ENCODE results near the gene MAP2K7. TPM values are rescaled to one million over a fixed set of nuclear protein-coding genes. Genes with fewer than 3 reads are reported as not detected.
A peak's percentile ranks its signal among the peaks of the same experiment; 100 is the strongest.

Gene MAP2K7
- total and polyA plus RNA-seq, 2 of the 4 experiments (the other 2 are of a cell fraction) = 4.1 to 15.6 TPM

DNA sequence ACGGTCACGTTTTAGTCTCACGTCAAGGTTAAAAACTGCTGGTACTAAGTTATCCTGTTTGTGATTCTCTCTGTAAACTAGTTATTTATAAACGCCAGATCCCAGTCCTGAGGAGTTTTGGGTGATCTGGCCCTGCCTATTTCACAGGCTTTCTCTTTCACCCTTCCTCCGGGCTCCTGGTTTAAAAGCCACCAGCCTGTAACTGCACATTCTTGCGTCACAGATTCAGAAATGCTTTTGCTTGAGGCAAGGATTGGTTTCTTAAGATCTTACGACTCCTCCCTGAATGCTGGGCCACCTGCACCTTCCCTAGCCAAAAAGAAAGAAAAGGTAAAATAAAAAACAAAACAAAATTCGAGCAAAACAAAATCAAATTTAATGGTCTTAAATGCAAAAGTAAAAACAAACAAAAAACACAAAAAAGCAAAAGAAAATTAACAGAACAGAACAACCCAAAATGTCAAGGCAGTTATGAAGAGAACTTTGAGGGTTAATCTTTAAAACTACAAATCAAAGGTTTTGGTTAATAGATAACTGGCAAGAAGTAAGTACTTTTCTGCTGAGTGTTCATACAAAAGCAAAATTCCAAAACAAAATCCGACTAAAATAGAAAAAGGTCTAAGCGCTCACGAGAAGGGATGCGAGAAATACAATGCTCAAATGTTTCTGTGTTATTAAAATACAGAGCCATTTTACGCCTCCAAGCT is 58.4 kb downstream of the MAP2K7 start:
- BruUV-seq (replicated peaks) = no TSS peak
- no peak for DNase-seq
- Histone ChIP-seq H3K36me3 (ENCODE audit: control insufficient read depth, insufficient read depth, low read length) (peaks cover 53% of the 10 kb centered on the region), H3K14ac (replicated peaks; ENCODE audit: low read depth, low read length) (no peak overlapping the region), H4K91ac (ENCODE audit: insufficient read depth, low read depth, low read length) (no peak overlapping the region), H2BK15ac (ENCODE audit: low read depth, low read length) (no peak overlapping the region), H2BK120ac (ENCODE audit: low read depth, low read length) (no peak overlapping the region), H3K4me2 (ENCODE audit: low read depth, low read length) (no peak overlapping the region), H3K27me3 (ENCODE audit: control insufficient read depth, insufficient read depth, low read length) (no peaks in the 10 kb centered on the region), H3K27ac (ENCODE audit: insufficient read depth, low read length) (no peak overlapping the region), H3K79me1 (ENCODE audit: low read depth in 1 of 2, low read length in 2 of 2) (peaks cover under 1 to 3% of the 10 kb centered on the region in 2 experiments; a peak in 1 of 4 replicates), H2AK5ac (ENCODE audit: low read depth, low read length) (no peak overlapping the region), H2AK9ac (replicated peaks; ENCODE audit: low read depth, low read length, poor library complexity) (no peak overlapping the region), H3K23ac (ENCODE audit: low read depth, low read length) (no peak overlapping the region), H3K9me1 (ENCODE audit: insufficient read depth, low read length) (no peaks in the 10 kb centered on the region), H3K56ac (ENCODE audit: extremely low read depth, insufficient read depth, low read length) (no peak overlapping the region), H3K4me1 (ENCODE audit: control insufficient read depth, insufficient read depth, low read length) (no peaks in the 10 kb centered on the region), H3K18ac (ENCODE audit: low read depth, low read length) (no peak overlapping the region), H3K9ac (ENCODE audit: low read depth, low read length) (no peak overlapping the region), H4K8ac (ENCODE audit: low read depth in 2 of 2, low read length in 2 of 2) (no peak overlapping the region), H4K20me1 (ENCODE audit: insufficient read depth, low read length) (peaks cover 7% of the 10 kb centered on the region; the same call in 1 of the 2 replicates), H2BK5ac (ENCODE audit: low read depth, low read length, poor library complexity, severe bottlenecking) (no peak overlapping the region), H3K4ac (ENCODE audit: low read depth, low read length) (no peak overlapping the region), H3K4me3 (ENCODE audit: insufficient read depth, low read depth, low read length) (no peak overlapping the region), H2AFZ (replicated peaks; ENCODE audit: low read length, poor library complexity) (no peak overlapping the region), H3K9me3 (ENCODE audit: control insufficient read depth, insufficient read depth, low read length) (no peaks in the 10 kb centered on the region), H2BK20ac (ENCODE audit: low read depth, low read length) (no peak overlapping the region), H4K5ac (ENCODE audit: low read depth, low read length) (no peak overlapping the region)
- ATAC-seq (ENCODE audit: low read depth) = no peak
- in situ Hi-C loops (cut with MboI; ENCODE audit: low sequenced_read_pairs) = no loop called here
- ChIA-PET POLR2A (ENCODE audit: unreplicated experiment) (no interaction called here), CTCF (no interaction called here)
- WGBS, 2 experiments (ENCODE audit: extremely low coverage in 2 of 2, insufficient read length in 1 of 2) = 96% methylated on average over 4 of the region's 13 CpGs; no CpG with 5 or more reads in 1 of the 2 experiments
- 0 out of 2 replicates have a peak, but pooled peaks have one; percentile 10 for TF ChIP-seq CEBPB (IDR thresholded peaks at IDR 0.05; ENCODE audit: low read depth, low read length)
- TF ChIP-seq, protein P1, sequence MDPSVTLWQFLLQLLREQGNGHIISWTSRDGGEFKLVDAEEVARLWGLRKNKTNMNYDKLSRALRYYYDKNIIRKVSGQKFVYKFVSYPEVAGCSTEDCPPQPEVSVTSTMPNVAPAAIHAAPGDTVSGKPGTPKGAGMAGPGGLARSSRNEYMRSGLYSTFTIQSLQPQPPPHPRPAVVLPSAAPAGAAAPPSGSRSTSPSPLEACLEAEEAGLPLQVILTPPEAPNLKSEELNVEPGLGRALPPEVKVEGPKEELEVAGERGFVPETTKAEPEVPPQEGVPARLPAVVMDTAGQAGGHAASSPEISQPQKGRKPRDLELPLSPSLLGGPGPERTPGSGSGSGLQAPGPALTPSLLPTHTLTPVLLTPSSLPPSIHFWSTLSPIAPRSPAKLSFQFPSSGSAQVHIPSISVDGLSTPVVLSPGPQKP (IDR thresholded peaks at IDR 0.05; ENCODE audit: borderline replicate concordance, low read depth, low read length) = no peak
- intact Hi-C loops (cut with micrococcal nuclease) = no loop called here
- dilution Hi-C loops (cut with HindIII; ENCODE audit: low sequenced_read_pairs, unreplicated experiment) = no loop called here
